ENCODE data around the gene CLDN4. TPM values are rescaled to one million over a fixed set of nuclear protein-coding genes. Genes with fewer than 3 reads are reported as not detected.

Gene CLDN4
- total and polyA plus RNA-seq, 9 of the 15 experiments (the other 6 are each of a cell fraction or from before 2014, with no cell fraction given) = 0.05 to 0.60 (median 0.06) TPM; not detected in 3

- TF ChIP-seq VEZF1 (CRISPR knock-in tag; IDR thresholded peaks at IDR 0.05) = peak; percentile 24; the same call in 1 of the 2 replicates
- no peak for TF ChIP-seq NR2F6 (CRISPR knock-in tag; IDR thresholded peaks at IDR 0.05)
- no peak for TF ChIP-seq STAT5B (CRISPR knock-in tag; IDR thresholded peaks at IDR 0.05)
- TF ChIP-seq ZNF133 (CRISPR knock-in tag; IDR thresholded peaks at IDR 0.05) = no peak
- TF ChIP-seq SUPT5H (IDR thresholded peaks at IDR 0.05) = no peak
- TF ChIP-seq DACH1 (IDR thresholded peaks at IDR 0.05; ENCODE audit: partially characterized antibody) = peak; percentile 12
- no peak for TF ChIP-seq E4F1 (CRISPR knock-in tag; IDR thresholded peaks at IDR 0.05; ENCODE audit: borderline replicate concordance)
- no peak for TF ChIP-seq ZNF184 (CRISPR knock-in tag; IDR thresholded peaks at IDR 0.05)
- TF ChIP-seq DPF2 (IDR thresholded peaks at IDR 0.05) = no peak
- TF ChIP-seq E2F5 (CRISPR knock-in tag; IDR thresholded peaks at IDR 0.05) = no peak
- TF ChIP-seq ZNF551 (CRISPR knock-in tag; IDR thresholded peaks at IDR 0.05) = no peak
- no peak for TF ChIP-seq HINFP (tag; conservative IDR thresholded peaks at IDR 0.05; ENCODE audit: low read depth)
- TF ChIP-seq EGR1 (conservative IDR thresholded peaks at IDR 0.05) = 0 out of 2 replicates have a peak, but pooled peaks have one; percentile 11
- TF ChIP-seq CREBBP (IDR thresholded peaks at IDR 0.05; ENCODE audit: low read depth, low read length) = no peak
- TF ChIP-seq FOXM1 (IDR thresholded peaks at IDR 0.05; ENCODE audit: low read depth) = peak; percentile 79; the same call in 1 of the 2 replicates
- TF ChIP-seq FOXM1 (CRISPR knock-in tag; IDR thresholded peaks at IDR 0.05; ENCODE audit: low read depth) = no peak
- TF ChIP-seq CREB3 (tag; conservative IDR thresholded peaks at IDR 0.05; ENCODE audit: low read depth) = no peak
- TF ChIP-seq ID3 (CRISPR knock-in tag; IDR thresholded peaks at IDR 0.05) = no peak
- TF ChIP-seq ID3 (tag; IDR thresholded peaks at IDR 0.05) = no peak
- peak; percentile 39; the same call in 1 of the 2 replicates for TF ChIP-seq TFAP4 (CRISPR knock-in tag; IDR thresholded peaks at IDR 0.05; ENCODE audit: borderline replicate concordance)
- TF ChIP-seq FOXA1 (IDR thresholded peaks at IDR 0.05; ENCODE audit: borderline replicate concordance) = no peak
- no peak for TF ChIP-seq ZNF830 (CRISPR knock-in tag; IDR thresholded peaks at IDR 0.05)
Measured at GRCh38 chr7:73811760-73812168, 19.0 kb upstream of the CLDN4 start (continued).

All from K562 (cell line).